ENCODE results near the gene MAPKAPK3.

Gene MAPKAPK3

GRCh38 chr3:50617911-50618481 lies 1.0 kb downstream of the MAPKAPK3 start:
- ChIA-PET POLR2A (no interaction called here), CTCF (interaction anchor here (0.7 to 14.8 kb wide), 9 partner anchors 12 to 771 kb away, joined by 3 to 819 read pairs (median 54); partner anchors contain the start of genes C3orf18, CYB561D2, HEMK1 and MANF)
- TF ChIP-seq, protein P1, sequence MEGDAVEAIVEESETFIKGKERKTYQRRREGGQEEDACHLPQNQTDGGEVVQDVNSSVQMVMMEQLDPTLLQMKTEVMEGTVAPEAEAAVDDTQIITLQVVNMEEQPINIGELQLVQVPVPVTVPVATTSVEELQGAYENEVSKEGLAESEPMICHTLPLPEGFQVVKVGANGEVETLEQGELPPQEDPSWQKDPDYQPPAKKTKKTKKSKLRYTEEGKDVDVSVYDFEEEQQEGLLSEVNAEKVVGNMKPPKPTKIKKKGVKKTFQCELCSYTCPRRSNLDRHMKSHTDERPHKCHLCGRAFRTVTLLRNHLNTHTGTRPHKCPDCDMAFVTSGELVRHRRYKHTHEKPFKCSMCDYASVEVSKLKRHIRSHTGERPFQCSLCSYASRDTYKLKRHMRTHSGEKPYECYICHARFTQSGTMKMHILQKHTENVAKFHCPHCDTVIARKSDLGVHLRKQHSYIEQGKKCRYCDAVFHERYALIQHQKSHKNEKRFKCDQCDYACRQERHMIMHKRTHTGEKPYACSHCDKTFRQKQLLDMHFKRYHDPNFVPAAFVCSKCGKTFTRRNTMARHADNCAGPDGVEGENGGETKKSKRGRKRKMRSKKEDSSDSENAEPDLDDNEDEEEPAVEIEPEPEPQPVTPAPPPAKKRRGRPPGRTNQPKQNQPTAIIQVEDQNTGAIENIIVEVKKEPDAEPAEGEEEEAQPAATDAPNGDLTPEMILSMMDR (IDR thresholded peaks at IDR 0.05; ENCODE audit: insufficient read depth, low read length, missing control alignments), result no peak
- peak overlapping the region; percentile 81 for H3K4me3 ChIP-seq (ENCODE audit: low read depth, low read length)
- no peak for DNase-seq (ENCODE audit: low read depth, low spot score)

DNA sequence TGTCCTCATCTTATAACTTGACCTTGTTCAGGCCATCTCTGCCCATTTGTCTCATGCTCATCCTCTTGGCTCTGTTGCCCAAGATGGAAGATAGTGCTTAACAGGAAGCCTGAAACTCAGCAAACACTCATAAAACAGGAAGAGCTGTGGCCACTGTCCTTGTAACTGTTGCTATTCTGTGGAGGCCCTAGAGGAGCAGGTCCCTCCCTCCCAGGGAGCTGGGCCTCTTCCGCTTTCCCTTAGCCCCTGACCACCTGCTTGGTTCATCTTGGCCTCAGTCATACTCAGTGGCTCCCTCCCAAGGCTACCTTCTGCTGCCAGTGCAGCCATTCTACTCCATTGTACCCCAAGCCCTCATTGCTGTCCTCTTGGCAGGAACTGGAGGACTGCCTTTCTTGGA lies 3.5 kb downstream of the MAPKAPK3 start:
- no peak overlapping the region for H3K4me3 ChIP-seq (ENCODE audit: low read depth, low read length)
- no peak for DNase-seq (ENCODE audit: low read depth, low spot score)
- CTCF ChIA-PET, result interaction anchor here (1.2 to 14.8 kb wide), 4 partner anchors 10 to 691 kb away, joined by 4 to 819 read pairs (median 59); partner anchors contain the start of genes C3orf18 and HEMK1
- POLR2A ChIA-PET, result interaction anchor here (1.0 kb wide), 1 partner anchor 766 kb away, joined by 3 read pairs; no protein-coding TSS in a partner anchor
- TF ChIP-seq, protein P1 (IDR thresholded peaks at IDR 0.05; ENCODE audit: insufficient read depth, low read length, missing control alignments), result no peak

DNA sequence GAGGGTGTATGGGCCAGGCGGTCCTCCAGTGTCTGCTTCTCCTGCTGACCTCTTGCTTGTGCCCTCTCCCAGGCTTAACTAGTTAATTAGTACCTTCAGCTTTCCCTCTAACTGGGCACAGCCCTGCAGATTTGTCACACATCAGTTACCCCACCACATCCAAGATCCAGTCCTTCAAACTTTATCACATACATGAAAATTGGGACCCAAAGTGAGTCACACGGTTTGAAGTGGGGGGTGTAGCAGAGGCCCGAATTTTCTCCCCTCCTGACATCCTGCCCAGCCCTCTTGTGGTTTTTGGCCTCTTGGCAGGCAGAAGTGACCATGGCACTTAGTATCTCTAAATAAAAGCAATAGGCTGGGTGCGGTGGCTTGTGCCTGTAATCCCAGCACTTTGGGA lies 3.9 kb downstream of the MAPKAPK3 start:
- no peak overlapping the region for H3K4me3 ChIP-seq (ENCODE audit: low read depth, low read length)
- DNase-seq (ENCODE audit: low read depth, low spot score), result no peak
- POLR2A ChIA-PET, result interaction anchor here (1.0 kb wide), 1 partner anchor 765 kb away, joined by 3 read pairs; no protein-coding TSS in a partner anchor
- TF ChIP-seq, protein P1 (IDR thresholded peaks at IDR 0.05; ENCODE audit: insufficient read depth, low read length, missing control alignments), result no peak
- CTCF ChIA-PET, result interaction anchor here (0.9 to 14.8 kb wide), 3 partner anchors 32 to 769 kb away, joined by 3 to 819 read pairs (median 4); partner anchors contain the start of genes C3orf18 and HEMK1

DNA sequence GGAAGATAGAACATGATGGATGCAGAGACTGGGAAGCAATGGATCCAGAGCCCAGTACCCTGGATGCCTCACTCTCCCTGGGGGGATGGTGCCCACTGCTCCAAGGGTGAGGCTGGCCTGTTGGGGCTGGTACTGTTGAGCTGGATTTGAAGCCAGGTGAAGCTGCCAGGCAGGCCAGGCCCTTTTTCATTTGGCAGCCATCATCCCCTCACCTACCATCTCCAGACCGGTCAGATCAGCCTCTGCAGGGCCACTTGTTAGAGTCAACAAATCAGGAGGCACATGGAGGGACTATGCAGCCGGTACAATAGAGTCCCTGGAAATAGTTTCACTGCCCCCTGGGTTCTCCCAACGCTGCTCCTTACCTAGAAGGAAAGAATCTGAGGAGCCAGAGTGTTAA lies 5.9 kb downstream of the MAPKAPK3 start:
- ChIA-PET CTCF (interaction anchor here (0.9 to 2.9 kb wide), 4 partner anchors 8 to 767 kb away, joined by 3 to 8 read pairs (median 6); no protein-coding TSS in a partner anchor), POLR2A (no interaction called here)
- TF ChIP-seq, protein P1 (IDR thresholded peaks at IDR 0.05; ENCODE audit: insufficient read depth, low read length, missing control alignments), result no peak
- H3K4me3 ChIP-seq (ENCODE audit: low read depth, low read length), result no peak overlapping the region
- no peak for DNase-seq (ENCODE audit: low read depth, low spot score)

- POLR2A ChIA-PET, result no interaction called here
- CTCF ChIA-PET, result interaction anchor here (1.9 to 2.9 kb wide), 2 partner anchors 9 to 766 kb away, joined by 7 to 8 read pairs; no protein-coding TSS in a partner anchor
- no peak for DNase-seq (ENCODE audit: low read depth, low spot score)
- H3K4me3 ChIP-seq (ENCODE audit: low read depth, low read length), result no peak overlapping the region
- TF ChIP-seq, protein P1 (IDR thresholded peaks at IDR 0.05; ENCODE audit: insufficient read depth, low read length, missing control alignments), result no peak
These were observed 7.0 kb downstream of the MAPKAPK3 start for GRCh38 chr3:50623840-50624474.

GRCh38 chr3:50624634-50625033 lies 7.7 kb downstream of the MAPKAPK3 start:
- TF ChIP-seq, protein P1 (IDR thresholded peaks at IDR 0.05; ENCODE audit: insufficient read depth, low read length, missing control alignments), result no peak
- ChIA-PET CTCF (interaction anchor here (2.9 kb wide), 1 partner anchor 10 kb away, joined by 8 read pairs; no protein-coding TSS in a partner anchor), POLR2A (no interaction called here)
- no peak overlapping the region for H3K4me3 ChIP-seq (ENCODE audit: low read depth, low read length)
- no peak for DNase-seq (ENCODE audit: low read depth, low spot score)
